Measurements from ENCODE around the gene PPP1R3F.

PPP1R3F gene

GRCh38 chrX:49249616-49250015 is 20.0 kb upstream of the PPP1R3F start:
- no peak for DNase-seq

DNA sequence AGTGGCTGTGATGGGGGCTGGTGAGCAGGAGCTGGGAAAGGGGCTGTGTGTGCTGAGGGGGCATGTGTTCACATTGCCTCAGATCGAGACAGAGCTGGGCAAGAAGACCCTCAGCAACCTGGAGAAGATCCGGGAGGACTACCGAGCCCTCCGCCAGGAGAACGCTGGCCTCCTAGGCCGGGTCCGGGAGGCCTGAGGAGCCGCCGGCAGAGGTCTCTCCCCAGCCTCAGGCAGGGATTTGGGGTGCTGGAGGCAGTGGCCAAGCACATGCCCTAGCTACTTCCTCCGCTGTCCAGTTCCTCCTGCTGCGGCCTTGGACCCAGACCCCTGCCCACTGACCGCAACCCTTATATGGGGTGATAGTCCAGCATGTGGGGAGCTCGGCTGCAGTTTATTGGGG is 19.5 kb upstream of the PPP1R3F start:
- DNase-seq, result no peak

- no peak for DNase-seq
These were observed 19.0 kb upstream of the PPP1R3F start for GRCh38 chrX:49250578-49250977.

- DNase-seq, result no peak
These were observed 18.3 kb upstream of the PPP1R3F start for GRCh38 chrX:49251325-49251724.

GRCh38 chrX:49254639-49255038 is 15.0 kb upstream of the PPP1R3F start:
- DNase-seq, result no peak

- no peak for DNase-seq
These were observed 13.2 kb upstream of the PPP1R3F start for GRCh38 chrX:49256268-49256995.

DNA sequence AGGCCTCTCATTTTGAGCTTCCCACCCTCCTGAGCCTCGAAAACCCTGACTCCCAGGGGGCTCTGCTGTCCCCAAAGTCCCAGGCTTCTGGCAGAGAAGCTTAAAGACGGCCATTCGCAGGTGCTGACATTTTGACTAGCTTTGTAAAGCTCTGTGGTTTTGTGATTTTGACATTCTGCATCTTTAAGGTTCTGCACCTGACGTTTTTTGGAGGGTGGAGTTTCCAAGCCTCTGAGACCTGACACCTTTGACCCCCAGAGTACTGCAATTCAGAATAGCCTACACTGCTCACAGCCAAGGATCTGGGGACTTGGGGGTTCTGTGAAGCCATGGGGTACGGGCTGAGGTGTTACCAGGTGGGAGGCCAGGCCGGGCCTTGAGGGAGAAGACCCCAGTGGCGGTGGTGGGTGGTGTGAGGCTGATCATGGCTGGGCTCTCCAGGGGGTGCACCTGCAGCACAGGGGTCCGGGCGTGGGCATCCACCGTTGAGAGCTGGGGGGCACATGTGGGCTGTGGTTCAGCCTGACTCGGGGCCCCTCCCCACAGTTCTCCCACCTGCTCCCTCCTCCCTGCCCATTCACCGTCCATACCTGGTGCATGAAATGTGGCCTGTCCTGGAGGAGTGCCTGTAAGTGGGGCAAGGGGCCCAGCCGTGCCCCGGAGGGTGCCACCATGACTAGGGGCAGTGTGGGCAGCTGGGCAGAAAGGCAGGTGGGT is 12.4 kb upstream of the PPP1R3F start:
- DNase-seq, result no peak

- no peak for DNase-seq
These were observed 11.5 kb upstream of the PPP1R3F start for GRCh38 chrX:49257846-49258748.

- DNase-seq, result no peak
These were observed 10.9 kb upstream of the PPP1R3F start for GRCh38 chrX:49258749-49259124.

GRCh38 chrX:49260221-49260985 is 9.2 kb upstream of the PPP1R3F start:
- no peak for DNase-seq

DNA sequence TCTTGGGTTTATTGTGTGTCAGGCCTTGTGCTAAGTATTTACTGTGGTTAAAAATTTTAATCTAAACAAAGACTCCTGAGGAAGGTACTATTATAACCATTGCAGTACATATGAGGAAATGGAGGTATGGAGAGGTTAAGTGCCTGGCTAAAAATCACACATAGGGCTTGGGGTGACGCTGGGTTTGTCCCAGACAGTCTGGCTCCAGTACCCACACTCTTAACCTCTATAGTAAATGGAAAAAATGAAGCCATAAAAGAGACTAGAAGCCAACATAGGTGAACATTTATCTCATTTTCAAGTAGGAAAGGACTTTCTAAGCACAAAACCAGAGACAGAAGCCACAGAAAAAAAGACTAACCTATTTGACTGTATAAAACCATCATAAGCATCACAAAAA is 7.0 kb upstream of the PPP1R3F start:
- DNase-seq, result no peak

DNA sequence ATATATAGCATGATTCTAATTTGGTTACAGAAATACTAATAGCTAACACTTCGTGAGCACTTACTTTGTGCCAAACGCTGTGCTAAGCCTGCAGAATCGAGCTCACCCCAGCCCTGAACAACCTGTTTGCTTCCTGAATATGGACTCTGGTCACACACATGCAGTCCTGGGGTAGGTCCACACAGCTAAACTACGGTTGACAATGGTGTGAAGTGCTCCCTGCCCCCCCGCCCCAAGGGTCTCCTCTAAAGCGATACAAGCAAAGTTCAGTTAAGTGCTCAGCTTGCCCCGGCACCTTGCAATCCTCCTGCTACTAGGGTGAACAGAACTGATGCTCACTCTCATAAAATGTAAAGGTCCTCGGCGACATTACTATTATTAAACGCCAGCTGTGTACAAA is 6.0 kb upstream of the PPP1R3F start:
- DNase-seq, result no peak

DNA sequence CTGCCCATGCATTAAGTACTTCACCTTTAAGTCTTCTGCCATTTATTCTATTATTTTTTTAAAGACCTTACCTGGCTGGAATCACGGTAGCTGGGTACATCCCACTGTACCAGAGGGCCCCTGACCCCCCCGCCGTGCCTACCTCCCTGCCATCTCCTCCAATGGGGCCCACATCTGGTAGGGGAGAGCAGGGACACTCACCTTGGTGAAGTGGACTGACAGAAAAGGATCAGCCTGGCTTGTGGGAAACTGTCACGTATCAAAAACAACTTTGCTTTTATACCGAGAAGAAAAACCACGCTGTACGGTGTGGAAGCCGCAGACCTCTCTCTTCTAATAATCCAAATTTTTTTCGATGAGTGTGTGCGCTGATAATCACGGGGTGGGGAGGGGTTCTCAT is 5.1 kb upstream of the PPP1R3F start, which contains the start of gene FOXP3:
TSS of gene FOXP3 (minus strand) at position 251 of the 400 bp plus-strand sequence. CDS start 6,205 bp downstream, outside the sequence.
- DNase-seq, result no peak

GRCh38 chrX:49266523-49267445 is 2.8 kb upstream of the PPP1R3F start:
- no peak for DNase-seq

DNA sequence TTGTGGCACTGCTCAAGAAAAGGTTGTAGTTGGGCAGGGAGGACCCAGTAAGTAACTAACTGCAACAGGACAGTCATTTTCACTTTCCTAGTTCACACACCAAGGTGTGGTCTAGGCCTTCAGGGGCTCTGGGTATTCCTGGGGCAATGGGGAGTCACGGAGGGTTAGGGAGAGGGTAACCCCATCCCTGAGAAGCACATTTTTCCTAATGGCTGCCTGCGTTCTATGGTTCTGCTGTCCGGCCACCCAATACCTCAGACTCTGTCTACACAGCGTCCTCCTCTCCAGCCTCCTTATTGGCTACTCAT is 937 bp upstream of the PPP1R3F start:
- no peak for DNase-seq

- peak; percentile 97 for DNase-seq
These were observed 405 bp upstream of the PPP1R3F start for GRCh38 chrX:49269010-49269766.

DNA sequence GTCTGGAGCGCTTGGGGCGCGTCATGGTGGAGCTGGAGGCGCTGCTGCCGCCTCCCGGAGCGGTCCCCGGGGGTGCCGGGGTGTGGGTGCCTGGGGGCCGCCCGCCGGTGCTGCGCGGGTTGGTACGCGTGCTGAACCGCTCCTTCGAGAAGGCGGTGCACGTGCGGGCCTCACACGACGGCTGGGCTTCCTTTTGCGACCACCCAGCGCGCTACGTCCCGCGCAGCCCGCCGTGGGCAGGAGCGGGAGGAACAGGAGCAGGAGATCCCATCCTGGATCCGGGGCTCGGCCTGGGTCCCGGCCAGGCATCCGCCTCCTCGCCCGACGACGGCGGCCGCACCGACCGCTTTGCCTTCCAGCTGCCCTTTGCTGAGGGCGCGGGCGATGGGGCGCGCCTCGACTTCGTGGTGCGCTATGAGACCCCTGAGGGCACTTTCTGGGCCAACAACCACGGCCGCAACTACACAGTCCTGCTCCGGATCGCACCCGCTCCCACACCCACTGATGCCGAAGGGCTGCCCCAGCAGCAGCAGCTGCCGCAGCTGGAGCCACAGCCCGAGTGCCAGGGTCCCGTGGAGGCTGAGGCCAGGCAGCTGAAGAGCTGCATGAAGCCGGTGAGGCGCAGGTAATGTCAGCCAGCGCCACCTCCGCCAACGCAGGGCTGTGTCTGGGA is 792 bp downstream of the PPP1R3F start:
- DNase-seq, result no peak

DNA sequence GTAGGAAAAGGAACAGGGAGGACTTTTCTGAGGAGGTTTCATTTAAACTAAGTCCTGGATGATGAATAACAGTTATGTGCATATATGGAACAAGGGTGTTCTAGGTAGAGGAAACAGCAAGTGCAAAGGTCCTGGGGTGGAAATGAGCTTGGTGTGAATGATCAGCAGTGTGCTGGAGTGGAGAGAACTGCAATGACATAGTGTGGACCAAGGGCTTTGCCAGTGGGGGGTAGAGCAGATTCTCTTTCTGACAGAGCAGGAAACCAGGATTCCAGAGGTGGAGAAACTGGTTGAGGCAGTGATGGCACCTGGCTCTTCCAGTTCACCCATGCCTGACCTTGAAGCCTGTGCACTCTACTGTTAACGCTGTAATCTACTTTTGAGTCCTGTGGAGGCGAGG is 1.7 kb downstream of the PPP1R3F start:
- no peak for DNase-seq

DNA sequence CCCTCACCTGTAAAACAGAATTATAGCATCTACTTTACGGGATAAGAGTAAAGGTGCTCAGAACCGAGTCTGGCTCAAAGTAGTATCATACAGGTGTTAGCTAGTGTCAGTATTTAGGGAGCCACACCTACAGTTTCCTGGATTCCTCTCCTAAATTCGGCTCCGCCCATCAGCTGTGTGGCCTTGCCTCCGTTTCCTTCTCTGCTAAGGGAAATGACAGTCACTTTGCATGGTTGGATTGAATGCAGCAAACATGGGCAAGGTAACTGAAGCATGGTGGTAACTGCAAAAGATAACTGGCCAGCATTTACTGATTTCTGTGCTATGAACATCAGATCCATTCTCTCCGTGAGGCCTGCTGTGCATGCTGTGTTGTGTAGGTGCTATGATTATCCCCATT is 2.8 kb downstream of the PPP1R3F start:
- no peak for DNase-seq

- DNase-seq, result no peak
These were observed 3.7 kb downstream of the PPP1R3F start for GRCh38 chrX:49273181-49273727.
